Stimulated activated CD4-positive, alpha-beta T cell treated with anti-CD3 and anti-CD28 coated beads, TNF-alpha, amount 100 ng/mL, for 4 hours (primary cell): ENCODE results near the gene SLC8A3.

Source experiments
- DNase-seq, 3 experiments: peaks; one replicate each; pipeline ENCODE4 v3.0.0-alpha.2; 2020; ENCODE audit warnings: low read depth in 3 of 3

SLC8A3 gene

DNA sequence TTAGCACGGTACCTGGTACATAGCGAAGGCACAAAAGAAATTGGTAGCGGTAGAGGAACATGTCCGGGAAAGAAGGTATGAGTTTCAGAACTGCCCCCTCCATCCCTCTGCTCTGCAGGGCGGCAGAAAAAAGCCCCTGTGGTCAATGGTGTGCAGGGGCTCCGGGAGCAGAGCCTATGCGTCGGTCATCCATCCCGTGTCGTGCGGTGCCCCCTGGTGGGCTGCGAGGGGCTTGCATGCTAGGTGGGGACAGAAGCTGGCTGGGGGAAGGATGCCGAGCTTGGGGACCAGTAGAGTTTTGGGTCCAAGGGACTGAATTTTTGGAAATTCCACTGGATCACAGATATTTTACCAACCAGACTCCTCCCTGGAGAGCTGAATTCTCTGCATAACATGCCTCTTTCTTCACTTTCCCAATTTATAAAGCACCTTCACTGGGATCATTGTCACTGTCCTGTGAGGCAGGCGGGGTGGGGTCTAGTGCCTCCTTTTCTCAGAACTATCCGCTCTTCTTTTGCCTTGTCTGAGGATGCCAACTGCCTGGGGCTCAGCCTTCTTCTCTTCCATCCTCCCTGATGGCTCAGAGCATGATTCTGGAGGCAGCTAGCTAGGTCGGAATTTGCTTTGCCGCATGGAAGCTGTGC lies 160.8 kb downstream of the SLC8A3 start:
- peak; percentile 10 to 37 (median 19) for DNase-seq

DNA sequence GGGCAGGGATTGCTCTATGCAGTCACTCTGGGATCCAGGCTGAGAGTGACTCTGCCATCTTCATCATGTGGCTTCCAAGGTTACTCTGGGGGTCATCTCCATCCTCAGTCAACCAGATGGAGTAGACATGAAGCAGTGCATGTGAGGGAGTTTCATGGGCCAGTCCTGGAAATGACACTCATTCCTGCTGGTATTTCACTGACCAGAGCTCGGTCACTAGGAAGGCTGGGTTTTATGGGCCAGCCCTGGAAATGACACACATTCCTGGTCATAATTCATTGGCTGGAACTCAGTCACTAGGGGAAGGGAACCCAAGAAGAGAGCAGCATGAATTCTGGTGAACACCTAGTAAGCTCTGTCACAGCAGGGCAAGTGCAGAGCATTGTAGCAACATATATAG lies 164.9 kb downstream of the SLC8A3 start:
- DNase-seq, result no peak

DNA sequence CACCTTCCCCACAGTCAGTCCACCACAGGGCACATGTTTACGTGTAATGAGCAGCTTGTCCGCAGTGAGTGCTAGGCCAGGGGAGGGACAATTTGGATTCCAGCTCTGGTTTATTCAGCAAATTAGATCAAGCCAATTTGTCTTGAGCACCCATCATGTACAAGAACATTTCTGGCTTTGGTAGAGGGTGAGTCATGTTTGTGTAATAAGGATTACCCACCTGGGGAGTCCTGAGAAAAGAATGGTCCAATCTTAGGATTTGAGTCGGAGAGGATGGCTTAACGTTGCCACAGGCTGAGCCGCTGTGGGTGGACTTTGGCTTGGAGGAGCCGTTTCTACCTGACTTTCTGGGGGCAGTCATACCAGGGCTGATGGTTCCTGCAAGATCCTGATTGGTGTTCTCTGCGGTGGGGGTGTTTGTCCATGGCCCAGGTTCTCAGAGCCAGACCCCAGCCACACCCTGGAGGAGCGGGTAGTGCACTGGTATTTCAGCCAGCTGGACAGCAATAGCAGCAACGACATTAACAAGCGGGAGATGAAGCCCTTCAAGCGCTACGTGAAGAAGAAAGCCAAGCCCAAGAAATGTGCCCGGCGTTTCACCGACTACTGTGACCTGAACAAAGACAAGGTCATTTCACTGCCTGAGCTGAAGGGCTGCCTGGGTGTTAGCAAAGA lies 165.8 kb downstream of the SLC8A3 start:
- DNase-seq, result no peak

- DNase-seq, result no peak
Measured at GRCh38 chr14:70021548-70022220, 167.1 kb downstream of the SLC8A3 start.

- no peak for DNase-seq
Measured at GRCh38 chr14:70020352-70021170, 168.2 kb downstream of the SLC8A3 start.

- DNase-seq, result no peak
Measured at GRCh38 chr14:70019695-70020094, 169.1 kb downstream of the SLC8A3 start.

- no peak for DNase-seq
Measured at GRCh38 chr14:70018713-70019211, 170.0 kb downstream of the SLC8A3 start.

DNA sequence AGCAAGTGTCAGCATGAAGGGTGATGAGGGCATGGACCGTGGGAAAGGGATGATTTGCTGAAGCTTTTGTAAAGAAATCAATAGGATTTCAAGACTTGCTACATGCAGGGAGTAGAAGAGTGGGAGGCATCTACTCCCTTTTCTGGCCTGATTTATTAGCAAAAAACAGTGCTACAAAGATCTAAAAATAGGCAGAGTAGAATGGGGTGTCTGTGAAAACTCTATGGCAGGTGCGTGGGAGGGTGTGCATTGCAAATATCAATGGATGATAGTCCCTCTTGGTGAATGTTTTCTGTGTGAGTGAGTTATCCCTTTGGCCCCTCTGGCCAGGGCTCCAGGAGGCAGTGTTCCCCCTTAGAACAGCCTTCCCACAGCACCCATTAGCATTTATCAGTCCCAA lies 170.5 kb downstream of the SLC8A3 start:
- DNase-seq, result no peak

- no peak for DNase-seq
Measured at GRCh38 chr14:70014406-70015095, 174.2 kb downstream of the SLC8A3 start.

GRCh38 chr14:70013271-70013873 lies 175.4 kb downstream of the SLC8A3 start:
- no peak for DNase-seq

GRCh38 chr14:70011708-70012107 lies 177.0 kb downstream of the SLC8A3 start:
- DNase-seq, result no peak

- DNase-seq, result no peak
Measured at GRCh38 chr14:70011098-70011497, 177.7 kb downstream of the SLC8A3 start.

DNA sequence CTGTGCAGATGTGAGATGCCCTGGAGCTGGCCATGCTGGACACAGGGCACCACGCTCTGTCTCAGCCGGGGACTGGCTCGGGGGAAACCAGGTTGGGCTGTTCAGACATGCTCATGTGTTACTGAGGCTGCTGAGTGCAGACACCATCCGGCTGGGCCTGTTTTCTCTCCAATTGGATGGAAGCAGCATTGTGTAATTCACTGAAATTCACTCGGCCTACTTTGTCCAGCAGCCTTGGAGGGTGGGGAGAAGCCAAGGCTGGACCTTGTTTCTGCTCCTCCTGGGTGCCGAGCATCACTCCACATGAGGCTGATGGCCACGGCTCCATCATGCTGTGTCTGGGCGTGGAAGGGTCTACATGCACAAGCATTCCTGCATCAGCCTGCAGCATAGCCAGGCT lies 178.8 kb downstream of the SLC8A3 start:
- no peak for DNase-seq

GRCh38 chr14:70008284-70009262 lies 180.2 kb downstream of the SLC8A3 start:
- DNase-seq, result no peak

DNA sequence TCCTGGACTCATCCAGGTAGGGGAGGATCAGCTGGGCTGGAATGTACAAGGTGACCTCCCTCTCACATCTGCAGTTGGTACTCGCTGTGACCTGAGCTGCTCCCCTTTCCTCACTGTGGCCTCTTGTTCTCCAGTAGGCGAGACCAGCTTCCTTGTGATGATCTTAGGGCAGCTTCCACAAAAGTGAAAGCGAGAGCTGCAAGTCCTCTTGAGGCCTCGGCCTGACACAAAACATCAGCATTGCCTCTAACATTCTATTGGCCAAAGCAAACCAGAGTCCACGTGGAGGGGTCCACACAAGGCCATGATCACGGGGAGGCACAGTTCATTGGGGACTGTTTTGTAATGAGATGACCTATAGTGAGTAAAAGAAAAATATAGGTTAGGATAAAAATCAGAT lies 182.1 kb downstream of the SLC8A3 start:
- no peak for DNase-seq

- DNase-seq, result no peak
Measured at GRCh38 chr14:70005281-70005805, 183.4 kb downstream of the SLC8A3 start.

GRCh38 chr14:70004791-70005190 lies 184.0 kb downstream of the SLC8A3 start:
- no peak for DNase-seq

DNA sequence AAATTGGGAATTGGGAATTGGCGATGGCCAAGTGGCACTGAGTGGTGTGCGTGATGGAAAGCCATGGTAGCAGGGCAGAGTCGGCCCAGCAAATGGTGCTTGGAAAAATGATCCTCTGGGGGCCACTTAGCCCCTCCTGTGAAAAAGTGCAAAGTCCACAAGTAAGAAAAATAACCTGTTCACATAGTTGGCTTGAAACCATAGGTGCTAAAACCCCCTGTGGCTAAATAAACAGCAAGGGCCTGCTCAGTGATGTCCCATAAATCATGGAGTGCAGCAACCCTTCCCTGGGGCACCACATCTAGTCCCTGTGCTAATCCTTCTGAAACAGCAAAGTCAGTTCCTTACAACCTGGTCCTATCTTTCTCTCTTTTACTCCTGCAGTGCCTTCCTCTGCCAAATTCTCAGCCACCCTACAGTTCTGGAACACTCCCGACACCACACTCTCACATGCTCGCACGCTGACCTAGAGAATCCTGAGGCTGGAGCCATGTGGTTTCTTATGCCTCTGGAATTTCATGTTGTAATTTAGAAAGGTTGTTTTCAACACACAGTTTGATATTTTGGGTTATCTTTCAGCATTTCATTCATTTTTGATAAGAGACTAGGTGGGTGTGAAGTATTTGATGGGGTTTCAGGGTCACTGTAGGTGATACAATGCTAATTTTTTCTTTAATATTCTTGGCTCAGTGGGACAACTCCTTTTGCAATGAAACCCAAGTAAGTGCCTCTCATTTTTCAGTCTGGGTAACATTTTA lies 186.0 kb downstream of the SLC8A3 start:
- no peak for DNase-seq

DNA sequence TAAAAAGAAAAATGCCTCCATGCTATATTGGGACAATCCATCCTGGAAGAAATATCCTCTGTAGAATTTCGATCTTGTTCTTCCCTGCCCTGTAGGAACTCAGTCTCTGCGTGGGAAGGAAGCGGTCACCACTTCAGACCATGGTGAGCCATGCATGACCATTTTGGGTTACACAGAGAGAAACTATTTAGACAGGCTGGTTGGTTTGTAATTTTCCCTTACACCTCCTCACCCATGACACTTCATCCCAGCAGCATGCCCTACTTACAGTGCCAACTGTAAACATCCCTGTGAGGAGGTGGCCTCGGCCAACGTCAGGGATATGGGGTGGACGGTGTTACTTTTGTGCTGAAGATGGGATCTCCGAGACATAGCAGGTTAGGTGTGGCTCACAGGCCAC lies 188.2 kb downstream of the SLC8A3 start:
- DNase-seq, result no peak
